ENCODE measurements around the gene TERT. TPM values are rescaled to one million over a fixed set of nuclear protein-coding genes. Genes with fewer than 3 reads are reported as not detected.

The TERT gene
- total and polyA plus RNA-seq, 2 of the 8 experiments (the other 6 are each of a cell fraction or from before 2014, with no cell fraction given) = 13.1 to 23.1 TPM

DNA sequence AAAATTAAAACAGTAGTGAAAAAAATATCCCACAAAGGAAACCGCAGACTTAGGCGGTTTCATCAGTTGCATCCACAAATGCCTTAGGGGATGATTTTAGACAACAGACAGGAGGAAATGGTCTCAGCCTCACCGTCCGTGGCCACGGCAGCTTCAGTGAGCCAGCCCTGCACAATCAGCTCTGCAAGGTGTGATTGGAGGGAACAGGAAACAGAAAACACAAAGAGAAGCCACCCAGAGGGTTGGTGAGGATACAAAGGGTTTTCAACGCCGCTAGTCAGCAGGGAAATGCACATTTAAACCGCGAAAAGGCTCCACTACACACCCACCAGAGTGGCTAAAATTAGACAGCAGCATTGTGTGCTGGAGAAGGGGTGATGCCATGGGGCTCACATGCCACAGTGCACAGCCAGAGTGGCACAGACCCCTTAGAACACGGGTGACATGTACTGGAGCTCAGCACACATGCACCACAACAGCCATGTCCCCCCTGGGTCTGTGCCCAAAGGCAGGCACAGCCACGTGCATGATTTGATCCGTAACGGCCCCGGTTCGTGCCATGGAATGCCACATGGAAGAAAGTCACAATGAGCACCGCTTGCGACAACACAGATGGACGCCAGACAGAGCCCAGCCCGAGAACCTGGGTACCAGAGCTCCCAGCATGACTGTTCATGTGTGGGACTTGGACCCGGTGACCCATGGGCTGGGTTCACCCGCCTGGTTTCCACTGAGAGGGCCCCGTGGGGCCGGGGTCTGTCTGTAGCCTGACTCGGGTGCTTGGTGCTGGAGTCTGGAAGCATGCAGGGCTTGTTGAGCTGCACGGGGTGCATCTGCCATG lies 18.3 kb upstream of the TERT start:
- Histone ChIP-seq H3K23ac (ENCODE audit: insufficient read length) (no peak overlapping the region), H3K23me2 (ENCODE audit: low read depth, low read length) (no peaks in the 10 kb centered on the region; the same call in 1 of the 2 replicates), H4K8ac (ENCODE audit: extremely low read depth, insufficient read depth, low read length) (peak overlapping the region; percentile 68; the same call in 1 of the 2 replicates), H4K20me1 (replicated peaks in 1 of 2; ENCODE audit: control insufficient read depth in 1 of 2, insufficient read depth in 2 of 2, low read length in 2 of 2) (no peaks in the 10 kb centered on the region), H3K9ac (replicated peaks in 1 of 4; ENCODE audit: extremely low read depth in 1 of 4, low read depth in 3 of 4, low read length in 3 of 4) (no peak overlapping the region), H3K9me3 (ENCODE audit: insufficient read depth in 2 of 2, low read depth in 1 of 2, low read length in 1 of 2) (peaks cover 0 to 9% of the 10 kb centered on the region in 2 experiments; a peak in 1 of 4 replicates), H3K4ac (replicated peaks; ENCODE audit: insufficient read length, low read depth, low read length) (peak overlapping the region; percentile 12), H2AFZ (ENCODE audit: low read length) (no peak overlapping the region), H2BK12ac (ENCODE audit: low read depth, low read length) (no peak overlapping the region), H2BK5ac (ENCODE audit: low read depth, low read length) (peak overlapping the region; percentile 75; the same call in 1 of the 2 replicates), H3K4me3 (ENCODE audit: extremely low read depth in 1 of 4, insufficient read depth in 2 of 4, low read depth in 3 of 4, low read length in 4 of 4) (no peak overlapping the region), H4K5ac (ENCODE audit: insufficient read length, low read depth, low read length) (no peak overlapping the region), H3K36me3 (ENCODE audit: control insufficient read depth in 2 of 4, insufficient read depth in 4 of 4, low read length in 3 of 4) (peaks cover 0 to 5% (median 1%) of the 10 kb centered on the region in 4 experiments; a peak in 3 of 8 replicates), H3K79me1 (ENCODE audit: low read depth, low read length) (no peaks in the 10 kb centered on the region), H4K91ac (replicated peaks; ENCODE audit: insufficient read length, low read length) (peak overlapping the region; percentile 71), H3K27me3 (replicated peaks in 1 of 4; ENCODE audit: control insufficient read depth in 3 of 4, extremely low read depth in 1 of 4, insufficient read depth in 3 of 4, low read length in 3 of 4) (no peaks in the 10 kb centered on the region), H2BK20ac (ENCODE audit: low read length) (peak overlapping the region; percentile 55; the same call in 1 of the 2 replicates), H3K56ac (replicated peaks; ENCODE audit: insufficient read length, low read depth, low read length) (no peak overlapping the region), H3K14ac (ENCODE audit: insufficient read length) (no peak overlapping the region), H2BK120ac (replicated peaks; ENCODE audit: low read depth, low read length) (no peak overlapping the region), H2AK5ac (ENCODE audit: low read depth, low read length) (no peak overlapping the region), H3K79me2 (ENCODE audit: control insufficient read depth in 1 of 2, insufficient read depth in 2 of 2, low read length in 2 of 2) (no peaks in the 10 kb centered on the region), H3K4me2 (ENCODE audit: insufficient read depth in 1 of 2, low read depth in 2 of 2, low read length in 2 of 2) (no peak overlapping the region), H3K27ac (ENCODE audit: low read depth, low read length) (no peak overlapping the region), H3K4me1 (replicated peaks in 1 of 4; ENCODE audit: control insufficient read depth in 3 of 4, insufficient read depth in 4 of 4, low read length in 3 of 4) (peaks cover 11 to 17% (median 14%) of the 10 kb centered on the region in 4 experiments), H2BK15ac (ENCODE audit: low read length) (0 out of 2 replicates have a peak overlapping the region, but pooled peaks have one; percentile 61), H3K18ac (ENCODE audit: extremely low read depth, low read length) (no peak overlapping the region; the same call in 1 of the 2 replicates)
- ChIA-PET CTCF (ENCODE audit: partially characterized antibody) (interaction anchor here (1.6 kb wide), 1 partner anchor 13 kb away, joined by 5 read pairs; no protein-coding TSS in a partner anchor), POLR2A (ENCODE audit: partially characterized antibody) (interaction anchor here (0.8 to 1.0 kb wide), 2 partner anchors 24 to 31 kb away, joined by 3 read pairs; no protein-coding TSS in a partner anchor)
- no peak for TF ChIP-seq RFX5 (IDR thresholded peaks at IDR 0.05; ENCODE audit: borderline replicate concordance, low read depth, low read length)
- DNase-seq (ENCODE audit: low read depth in 1 of 2, low spot score in 2 of 2) (no peak), FAIRE-seq (no peak)
- 87% methylated on average over 25 of the region's 25 CpGs; no CpG with 5 or more reads in 1 of the 2 experiments for WGBS, 2 experiments (ENCODE audit: extremely low coverage in 1 of 2, insufficient coverage in 1 of 2, insufficient read length in 1 of 2, insufficient replicate concordance in 2 of 2, low coverage in 1 of 2, low lambda C conversion rate in 2 of 2, missing lambda C conversion rate in 1 of 2)
